ENCODE data around the gene EPHB3. TPM values are rescaled to one million over a fixed set of nuclear protein-coding genes. Genes with fewer than 3 reads are reported as not detected.

The EPHB3 gene
- total and polyA plus RNA-seq, 9 donors, result 2.1 to 31.0 (median 10.6) TPM

- H3K4me1 ChIP-seq (ENCODE audit: insufficient read depth), result peaks cover 7% of the 10 kb centered on the region
Observed at GRCh38 chr3:184604039-184604601, 42.5 kb downstream of the EPHB3 start.

GRCh38 chr3:184604615-184605290, 43.2 kb downstream of the EPHB3 start:
- Histone ChIP-seq H3K27ac (peak overlapping the region; percentile 60 to 76), H3K4me1 (ENCODE audit: insufficient read depth) (peaks cover 7% of the 10 kb centered on the region), H3K36me3 (no peaks in the 10 kb centered on the region), H3K4me3 (peak overlapping the region; percentile 41), H3K27me3 (no peaks in the 10 kb centered on the region), H3K9me3 (no peaks in the 10 kb centered on the region)
- TF ChIP-seq POLR2A (IDR thresholded peaks at IDR 0.05) (no peak), EP300 (IDR thresholded peaks at IDR 0.05) (no peak), CTCF (IDR thresholded peaks at IDR 0.05) (no peak)
- intact Hi-C loops (cut with DNase I), result loop anchor here in 2 of 4 donors (5.0 kb wide), 2 partner anchors 37 to 73 kb away; no protein-coding TSS in a partner anchor
- peak in 3 of 5 donors; percentile 52 to 63 (median 56) for DNase-seq
- WGBS, 3 donors, result 42 to 46% (median 44%) methylated on average over 20 of the region's 20 CpGs

More at GRCh38 chr3:184604039-184604601, 42.5 kb downstream of the EPHB3 start:
- H3K27ac ChIP-seq, result peak overlapping the region; percentile 60 to 76
- WGBS, 3 donors, result 0 to 1% (median 1%) methylated on average over 46 to 56 of the region's 56 CpGs
- no peak for TF ChIP-seq EP300 (IDR thresholded peaks at IDR 0.05)
- peak in 1 of 3 donors; percentile 5 for TF ChIP-seq CTCF (IDR thresholded peaks at IDR 0.05)
- peak; percentile 10 for TF ChIP-seq POLR2A (IDR thresholded peaks at IDR 0.05)
- H3K4me3 ChIP-seq, result peak overlapping the region; percentile 41
- no peaks in the 10 kb centered on the region for H3K36me3 ChIP-seq
- DNase-seq, result peak; percentile 64 to 81 (median 75)
- H3K27me3 ChIP-seq, result no peaks in the 10 kb centered on the region
- H3K9me3 ChIP-seq, result no peaks in the 10 kb centered on the region
- intact Hi-C loops (cut with DNase I), result loop anchor here in 2 of 4 donors (5.0 kb wide), 2 partner anchors 37 to 73 kb away; no protein-coding TSS in a partner anchor

- no peaks in the 10 kb centered on the region for H3K36me3 ChIP-seq
- no peaks in the 10 kb centered on the region for H3K9me3 ChIP-seq
- TF ChIP-seq EP300 (IDR thresholded peaks at IDR 0.05) (no peak), CTCF (IDR thresholded peaks at IDR 0.05) (no peak), POLR2A (IDR thresholded peaks at IDR 0.05) (no peak)
- H3K4me1 ChIP-seq (ENCODE audit: insufficient read depth), result peaks cover 7% of the 10 kb centered on the region
- no peak overlapping the region for H3K4me3 ChIP-seq
- DNase-seq, result no peak
- no peaks in the 10 kb centered on the region for H3K27me3 ChIP-seq
- intact Hi-C loops (cut with DNase I), result no loop called here
- H3K27ac ChIP-seq, result no peak overlapping the region
Observed at GRCh38 chr3:184608209-184608608, 46.6 kb downstream of the EPHB3 start.

GRCh38 chr3:184609476-184610244, 48.1 kb downstream of the EPHB3 start:
- Histone ChIP-seq H3K9me3 (no peaks in the 10 kb centered on the region), H3K4me1 (ENCODE audit: insufficient read depth) (peaks cover 3% of the 10 kb centered on the region), H3K27me3 (no peaks in the 10 kb centered on the region), H3K36me3 (no peaks in the 10 kb centered on the region), H3K27ac (no peak overlapping the region), H3K4me3 (no peak overlapping the region)
- TF ChIP-seq EP300 (IDR thresholded peaks at IDR 0.05), result no peak
- TF ChIP-seq CTCF (IDR thresholded peaks at IDR 0.05), result no peak
- no peak for TF ChIP-seq POLR2A (IDR thresholded peaks at IDR 0.05)
- intact Hi-C loops (cut with DNase I), result no loop called here
- WGBS, 3 donors, result 86 to 89% (median 88%) methylated on average over 9 of the region's 9 CpGs
- peak in 1 of 5 donors; percentile 28 for DNase-seq
